ENCODE measurements around the gene POU2F1.
"Not testable (repeated sequence)": the region's sequence is repeated elsewhere in the genome, so short reads cannot be mapped to it uniquely, and the experiment has no call there.

Gene POU2F1

GRCh38 chr1:167220537-167221125 is at the start of gene POU2F1:
Gene POU2F1, plus strand, starts transcription at chr1:167220886. Its CDS starts 12 bp downstream, at chr1:167220898.
- peak; percentile 99 to 100 for DNase-seq

DNA sequence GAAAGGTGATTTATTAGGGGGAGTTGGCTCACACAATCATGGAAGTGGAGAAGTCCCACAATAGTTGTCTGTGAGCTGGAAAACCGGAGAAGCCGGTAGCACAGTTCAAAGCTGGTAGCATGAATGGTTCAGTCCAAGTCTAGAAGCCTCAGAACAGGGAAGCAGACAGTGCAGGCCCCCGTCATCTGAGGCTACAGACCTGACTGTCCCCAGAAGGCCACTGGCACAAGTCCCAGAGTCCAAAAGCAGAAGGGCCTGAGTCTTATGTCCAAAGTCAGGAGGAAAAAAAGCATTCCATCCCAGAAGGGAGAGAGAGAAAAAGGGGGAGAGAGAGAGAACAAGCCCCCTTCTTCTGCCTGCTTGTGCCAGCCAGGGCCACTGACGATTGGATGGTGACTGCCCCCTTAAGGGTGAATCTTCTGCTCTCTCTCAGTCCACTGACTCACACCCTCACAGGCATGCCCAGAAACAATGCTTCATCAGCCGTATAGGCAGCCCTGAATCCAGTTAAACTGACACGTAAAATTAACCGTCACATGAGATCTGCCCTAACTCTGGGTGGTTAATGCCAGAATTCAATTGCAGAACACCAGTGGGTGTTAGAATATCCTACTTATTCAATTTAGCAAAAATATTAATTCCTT is 49.3 kb upstream of the POU2F1 start:
- DNase-seq, result no peak

GRCh38 chr1:167173516-167174184 is 47.0 kb upstream of the POU2F1 start:
- DNase-seq, result no peak

- DNase-seq, result no peak
Measured at GRCh38 chr1:167175901-167176300, 44.8 kb upstream of the POU2F1 start.

GRCh38 chr1:167178831-167179230 is 41.9 kb upstream of the POU2F1 start:
- DNase-seq, result no peak

- no peak for DNase-seq
Measured at GRCh38 chr1:167182571-167183320, 37.9 kb upstream of the POU2F1 start.

DNA sequence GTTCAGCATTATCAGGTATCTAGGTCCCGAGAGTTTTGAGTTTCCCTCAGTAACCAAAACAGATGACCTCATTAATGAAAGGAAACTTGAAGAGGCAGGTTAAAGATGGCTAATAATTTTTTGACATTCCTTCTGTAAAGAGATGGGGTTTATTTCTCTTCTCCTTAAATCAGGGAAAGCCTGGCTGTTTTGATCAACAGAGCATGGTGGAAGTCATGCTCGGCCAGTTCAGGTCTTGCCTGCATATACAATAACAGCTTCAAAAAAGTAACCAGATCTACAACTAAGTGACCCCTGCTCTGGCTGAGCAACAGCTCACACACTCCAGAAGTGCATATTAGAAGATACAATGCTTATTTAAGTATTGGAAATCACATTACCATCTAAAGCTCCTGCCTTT is 36.6 kb upstream of the POU2F1 start:
- no peak for DNase-seq

DNA sequence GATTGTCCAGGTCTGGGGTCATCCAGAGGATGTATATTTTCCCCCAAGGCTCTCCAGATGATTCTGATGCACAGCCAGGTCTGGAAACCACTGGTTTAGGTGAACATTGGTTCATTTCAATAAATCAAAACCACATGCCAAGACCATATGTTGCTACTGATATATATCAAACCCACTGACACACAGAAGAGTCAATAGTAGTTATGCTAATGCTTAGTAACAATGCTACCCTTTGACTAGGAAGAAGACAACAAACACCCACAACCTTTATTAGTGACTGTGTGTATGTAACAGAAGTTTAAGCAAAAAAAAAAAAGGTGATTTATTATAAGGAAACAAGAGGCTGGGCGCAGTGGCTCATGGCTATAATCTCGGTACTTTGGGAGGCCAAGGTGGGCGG is 35.6 kb upstream of the POU2F1 start:
- no peak for DNase-seq

GRCh38 chr1:167185974-167186657 is 34.6 kb upstream of the POU2F1 start:
- DNase-seq, result no peak

DNA sequence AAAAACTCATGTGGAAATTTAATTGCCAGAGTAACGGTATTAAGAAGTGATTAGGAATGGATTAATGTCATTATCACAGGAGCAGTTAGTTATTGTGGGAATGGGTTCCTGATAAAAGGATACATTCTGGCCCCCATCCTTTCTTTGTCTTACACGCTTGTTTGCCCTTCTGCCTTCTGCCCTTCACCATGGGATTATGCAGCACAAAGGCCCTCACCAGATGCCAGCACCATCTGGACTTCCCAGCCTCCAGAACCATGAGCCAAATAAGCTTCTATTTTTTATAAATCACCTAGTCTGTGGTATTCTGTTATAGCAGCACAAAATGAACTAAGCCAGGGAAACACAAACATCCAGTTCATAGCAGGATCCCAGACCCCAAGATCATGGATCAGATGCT is 33.9 kb upstream of the POU2F1 start:
- DNase-seq, result no peak

GRCh38 chr1:167190747-167191237 is 29.9 kb upstream of the POU2F1 start:
- no peak for DNase-seq

DNA sequence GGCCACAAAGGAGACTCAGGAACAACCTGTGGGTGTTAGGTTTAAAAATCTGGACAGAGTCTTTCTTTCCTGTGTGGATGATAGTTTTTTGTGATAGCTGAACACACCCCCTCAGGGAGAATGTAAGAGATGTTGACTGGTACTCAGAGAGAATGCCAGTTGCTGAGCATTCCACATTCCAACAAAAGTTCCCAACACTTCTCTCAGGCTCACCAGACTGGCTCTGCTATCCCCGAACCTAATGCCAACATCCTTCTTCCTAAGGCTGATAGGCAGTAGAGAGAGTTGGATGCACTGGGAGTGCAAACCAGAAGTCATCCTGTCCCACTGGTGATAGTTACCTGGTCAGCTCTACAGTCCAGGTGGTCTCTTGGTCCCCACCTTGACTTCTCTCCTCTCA is 28.7 kb upstream of the POU2F1 start:
- DNase-seq, result no peak

DNA sequence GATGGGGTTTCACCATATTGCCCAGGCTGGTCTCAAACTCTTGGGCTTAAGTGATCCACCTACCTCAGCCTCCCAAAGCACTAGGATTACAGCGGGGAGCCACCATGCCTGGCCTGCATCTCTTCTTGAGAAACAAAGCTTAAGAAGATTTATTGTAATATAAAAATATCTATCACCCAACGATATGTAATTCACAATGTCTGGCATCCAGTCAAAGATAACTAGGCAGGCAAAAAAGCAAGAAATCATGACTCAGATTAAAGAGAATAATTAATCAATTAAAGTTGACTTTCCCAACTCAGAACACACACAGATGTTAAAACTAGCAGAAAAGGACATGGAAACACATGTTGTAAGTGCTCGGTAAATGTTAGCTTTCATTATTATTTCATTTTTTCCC is 26.5 kb upstream of the POU2F1 start:
- DNase-seq, result no peak

DNA sequence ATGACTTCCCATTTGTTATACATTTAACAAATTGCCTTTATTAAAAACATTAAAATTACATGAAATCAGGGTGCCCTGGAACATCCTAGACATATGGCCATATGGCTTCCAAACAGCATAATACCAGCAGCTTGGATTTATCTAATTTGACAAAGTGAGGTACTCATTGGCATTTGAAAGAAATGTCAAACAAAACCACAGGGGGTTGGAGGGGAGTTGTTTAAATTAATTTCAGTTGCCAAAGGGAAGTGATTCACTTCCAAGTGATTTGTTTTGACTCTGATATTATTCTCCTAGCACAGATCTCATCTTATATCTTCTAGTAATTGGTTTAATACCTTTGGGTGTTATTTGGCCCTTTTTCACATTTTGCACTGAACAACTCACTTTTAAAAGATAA is 24.5 kb upstream of the POU2F1 start:
- no peak for DNase-seq

- DNase-seq, result no peak
Measured at GRCh38 chr1:167197236-167197635, 23.4 kb upstream of the POU2F1 start.

- no peak for DNase-seq
Measured at GRCh38 chr1:167197692-167198091, 23.0 kb upstream of the POU2F1 start.

GRCh38 chr1:167198518-167199133 is 22.1 kb upstream of the POU2F1 start:
- peak; percentile 27 to 56 for DNase-seq

DNA sequence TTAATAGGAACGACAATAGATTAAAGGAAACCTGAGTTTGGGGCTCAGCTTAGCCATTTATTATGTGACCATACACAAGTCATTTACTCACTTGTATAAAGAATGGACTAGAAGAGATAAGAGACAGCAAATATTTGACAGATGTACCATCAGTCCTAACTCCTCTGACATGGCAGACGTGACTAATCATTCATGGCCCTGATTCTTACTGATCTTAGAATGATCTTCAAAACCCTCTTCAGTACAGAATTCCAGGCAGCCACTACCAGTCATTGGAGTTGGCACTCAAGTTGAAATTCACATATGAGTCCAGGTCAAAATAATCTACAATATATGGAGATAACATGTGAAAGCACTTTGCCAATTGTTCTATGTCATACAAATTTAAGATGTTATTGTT is 21.0 kb upstream of the POU2F1 start:
- DNase-seq, result peak in 1 of 2 experiments; percentile 43

DNA sequence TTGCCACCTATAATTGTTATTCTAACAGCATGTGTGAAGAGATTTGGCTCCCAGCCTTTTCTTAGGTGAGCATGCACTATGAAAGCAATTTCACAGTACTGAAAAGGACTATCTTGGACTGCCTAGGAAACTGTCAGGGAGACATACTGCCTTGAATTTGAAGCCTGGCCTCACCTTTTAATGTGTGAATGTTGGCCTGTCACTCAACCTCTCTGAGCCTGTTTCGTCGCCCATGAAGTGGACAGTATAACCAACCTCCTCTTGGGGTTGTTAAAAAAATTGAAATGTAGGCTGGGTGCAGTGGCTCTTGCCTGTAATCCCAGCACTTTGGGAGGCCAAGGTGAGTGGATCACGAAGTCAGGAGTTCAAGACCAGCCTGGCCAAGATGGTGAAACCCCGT is 20.4 kb upstream of the POU2F1 start:
- DNase-seq, result no peak

- no peak for DNase-seq
Measured at GRCh38 chr1:167200749-167201148, 19.9 kb upstream of the POU2F1 start.

DNA sequence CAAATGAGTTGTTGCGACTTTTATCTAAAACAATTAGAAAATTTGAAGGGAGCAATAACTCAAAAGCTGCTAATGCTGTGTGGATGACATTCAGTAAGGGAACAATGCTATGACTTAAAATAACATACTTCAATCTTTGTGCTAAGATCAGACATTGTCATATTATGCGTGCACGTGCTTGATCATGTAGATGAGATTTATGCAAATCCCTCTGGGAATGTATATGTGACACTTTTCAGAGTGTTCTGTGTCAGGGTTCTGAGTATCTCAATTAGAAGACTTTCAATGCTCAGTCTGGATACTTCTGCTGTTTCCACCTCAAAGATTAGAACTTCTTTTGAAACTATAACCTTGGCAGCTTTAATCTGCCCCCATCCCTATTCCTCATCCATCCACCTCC is 18.6 kb upstream of the POU2F1 start:
- DNase-seq, result peak; percentile 50 to 69

DNA sequence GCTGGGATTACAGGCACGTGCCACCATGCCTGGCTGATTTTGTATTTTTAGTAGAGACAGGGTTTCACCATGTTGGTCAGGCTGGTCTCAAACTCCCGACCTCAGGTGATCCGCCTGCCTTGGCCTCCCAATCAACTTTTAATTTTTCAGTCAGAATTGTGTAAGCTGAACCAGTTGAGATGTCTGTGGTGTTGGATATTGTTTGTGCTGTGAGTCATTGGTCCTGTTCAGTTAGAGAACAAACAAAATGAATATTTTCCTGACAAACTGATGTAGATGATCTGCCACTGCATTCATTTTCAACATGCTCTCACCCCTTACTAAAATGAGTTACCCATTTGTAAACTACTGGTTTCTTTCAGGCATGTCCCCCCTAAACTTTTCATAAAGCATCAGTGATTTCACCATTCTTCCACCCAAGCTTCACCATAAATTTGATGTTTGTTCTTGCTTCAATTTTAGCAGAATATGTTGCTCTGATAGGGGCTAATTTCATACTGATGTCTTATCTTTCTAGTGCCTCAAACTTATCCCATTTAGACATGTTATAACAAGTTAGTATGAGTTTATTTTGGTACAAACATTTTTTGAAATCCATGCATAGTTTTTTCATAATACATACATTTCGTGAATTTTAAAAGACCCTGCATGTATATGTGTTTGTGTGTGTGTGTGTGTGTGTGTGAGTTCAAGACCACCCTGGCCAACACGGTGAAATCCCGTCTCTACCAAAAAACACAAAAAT is 15.2 kb upstream of the POU2F1 start:
- DNase-seq, result not testable (repeated sequence)
